ENCODE measurements around the gene TSPAN18.
A peak's percentile ranks its signal among the peaks of the same experiment; 100 is the strongest.

TSPAN18 gene

GRCh38 chr11:44758983-44759382 is 32.2 kb downstream of the TSPAN18 start:
- DNase-seq (ENCODE audit: low read depth in 3 of 3, low spot score in 1 of 3), result no peak

DNA sequence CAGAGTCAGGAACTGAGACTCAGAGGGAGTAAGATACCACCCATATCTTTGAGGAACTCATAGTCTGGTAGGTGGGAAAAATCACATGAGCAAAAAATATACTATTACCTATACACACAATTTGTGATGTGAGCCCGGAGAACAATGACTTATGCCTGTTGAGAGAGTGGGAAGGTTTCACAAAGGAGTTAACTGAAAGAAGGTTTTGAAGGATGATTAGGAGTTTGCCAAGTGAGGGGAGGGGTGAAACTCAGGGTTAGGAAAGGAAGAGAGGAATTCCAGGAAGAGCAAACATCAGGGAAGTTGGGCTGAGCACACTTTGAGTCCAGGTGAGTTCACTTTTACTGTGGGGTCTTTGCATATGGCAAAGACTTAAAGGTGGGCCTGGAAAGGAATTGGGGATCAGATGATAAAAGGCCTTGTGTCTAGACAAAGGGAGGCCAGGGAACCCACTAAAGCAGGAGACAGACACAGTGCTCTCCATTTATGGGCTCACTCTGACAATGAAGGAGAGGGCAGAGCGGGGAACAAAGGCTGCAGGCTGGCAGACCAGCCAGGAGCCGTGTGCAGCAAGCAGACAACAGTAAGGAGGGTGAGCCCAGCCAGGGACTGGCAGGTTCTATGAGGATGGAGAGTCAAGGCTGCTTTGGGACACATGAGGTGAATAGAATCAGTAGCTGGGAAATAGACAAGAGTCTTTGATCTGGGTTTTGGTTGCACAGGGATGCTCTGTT is 33.1 kb downstream of the TSPAN18 start:
- DNase-seq (ENCODE audit: low read depth in 3 of 3, low spot score in 1 of 3), result no peak

- DNase-seq (ENCODE audit: low read depth in 3 of 3, low spot score in 1 of 3), result no peak
Measured at GRCh38 chr11:44760477-44760872, 33.7 kb downstream of the TSPAN18 start.

GRCh38 chr11:44760917-44761550 is 34.3 kb downstream of the TSPAN18 start:
- no peak for DNase-seq (ENCODE audit: low read depth in 3 of 3, low spot score in 1 of 3)

DNA sequence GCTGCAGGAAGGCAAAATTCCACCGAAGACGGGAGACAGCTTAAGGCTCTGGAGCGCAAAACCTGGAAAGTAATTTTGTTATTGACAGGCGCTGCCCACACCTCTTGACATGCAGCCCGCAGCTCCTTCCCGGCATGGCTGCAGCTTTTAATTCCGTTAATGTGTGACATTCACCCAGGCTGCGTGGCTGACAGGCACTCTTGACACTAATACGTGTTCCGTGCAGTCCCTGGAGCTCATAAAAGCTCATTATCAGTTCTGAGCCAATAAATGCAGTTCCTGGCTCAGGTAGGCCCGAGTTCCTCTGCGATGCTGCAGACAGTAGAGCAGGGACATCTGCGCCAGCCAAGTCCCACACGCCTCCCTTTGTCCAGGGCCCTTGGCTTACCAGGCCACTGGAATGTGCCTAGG is 34.8 kb downstream of the TSPAN18 start:
- DNase-seq (ENCODE audit: low read depth in 3 of 3, low spot score in 1 of 3), result no peak

DNA sequence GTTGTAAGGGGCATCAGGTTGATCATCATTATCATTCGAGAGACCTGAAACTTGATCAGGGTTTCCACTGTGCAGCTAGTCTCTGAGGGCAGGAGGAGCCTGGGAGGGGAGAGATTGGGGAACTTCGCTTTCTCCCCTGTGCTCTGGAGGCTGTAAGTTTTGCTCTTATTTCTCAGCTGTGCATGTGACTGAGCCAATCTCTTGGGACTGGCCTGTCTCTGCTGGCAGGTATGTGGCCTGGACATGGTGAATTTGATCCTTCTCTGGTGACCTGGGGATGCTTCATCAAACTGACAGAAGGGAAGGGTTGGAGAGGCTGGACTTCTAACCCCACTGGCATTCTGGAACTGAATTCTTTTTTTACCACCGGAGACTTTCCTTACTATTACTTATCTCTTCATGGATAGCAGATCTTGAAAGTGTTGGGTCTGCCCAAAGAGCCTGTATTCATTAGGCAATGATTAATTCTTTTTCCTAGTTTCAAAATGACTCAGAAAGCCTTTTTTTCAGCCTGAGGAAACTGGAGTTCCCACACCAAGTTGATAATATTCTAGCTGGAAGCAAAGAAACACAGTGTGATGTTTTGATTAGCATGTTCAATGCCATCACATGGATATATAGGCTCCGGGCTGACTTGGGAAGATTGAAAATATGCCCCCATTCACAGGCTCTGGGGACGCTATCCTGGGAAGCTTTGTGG is 36.5 kb downstream of the TSPAN18 start:
- DNase-seq (ENCODE audit: low read depth in 3 of 3, low spot score in 1 of 3), result no peak

DNA sequence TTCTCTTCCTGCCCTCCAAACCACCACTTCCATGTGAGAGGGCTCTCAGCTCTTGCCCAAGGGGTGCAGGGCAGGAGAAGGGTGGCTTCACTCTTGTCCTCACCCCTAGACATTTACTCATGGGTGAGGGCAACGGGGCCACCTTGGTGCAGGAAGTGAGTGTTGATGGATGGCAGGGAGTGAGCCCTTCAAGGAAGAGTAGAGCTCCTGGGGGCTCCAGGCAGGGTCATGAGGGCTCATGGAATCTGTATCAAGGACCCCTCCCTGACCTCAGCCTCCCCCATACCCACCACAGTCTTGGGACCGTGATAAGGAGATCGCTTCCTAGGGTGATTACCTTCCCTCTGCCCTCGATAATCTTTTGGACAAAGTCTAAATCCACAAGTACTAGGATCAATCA is 37.8 kb downstream of the TSPAN18 start:
- DNase-seq (ENCODE audit: low read depth in 3 of 3, low spot score in 1 of 3), result no peak

GRCh38 chr11:44765026-44765595 is 38.3 kb downstream of the TSPAN18 start:
- no peak for DNase-seq (ENCODE audit: low read depth in 3 of 3, low spot score in 1 of 3)

DNA sequence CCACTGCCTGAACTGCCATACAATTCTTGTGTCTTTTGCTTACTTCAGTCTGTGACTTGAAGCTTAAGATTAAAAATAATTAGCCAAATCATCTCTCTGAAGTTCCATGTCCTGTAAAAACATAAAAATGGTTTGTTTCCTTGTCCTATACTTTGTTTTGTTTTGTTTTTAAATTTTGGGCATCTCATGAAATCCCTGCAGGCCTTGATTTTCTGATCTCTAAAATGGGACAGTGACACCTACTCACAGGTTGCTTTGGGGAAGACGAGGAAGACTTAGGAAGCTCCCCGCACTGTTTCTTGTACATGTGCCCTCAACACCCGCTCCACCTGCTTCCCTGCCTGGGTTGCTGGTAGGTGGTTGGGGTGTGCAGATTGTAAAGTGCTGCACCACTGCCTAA is 38.9 kb downstream of the TSPAN18 start:
- DNase-seq (ENCODE audit: low read depth in 3 of 3, low spot score in 1 of 3), result no peak

DNA sequence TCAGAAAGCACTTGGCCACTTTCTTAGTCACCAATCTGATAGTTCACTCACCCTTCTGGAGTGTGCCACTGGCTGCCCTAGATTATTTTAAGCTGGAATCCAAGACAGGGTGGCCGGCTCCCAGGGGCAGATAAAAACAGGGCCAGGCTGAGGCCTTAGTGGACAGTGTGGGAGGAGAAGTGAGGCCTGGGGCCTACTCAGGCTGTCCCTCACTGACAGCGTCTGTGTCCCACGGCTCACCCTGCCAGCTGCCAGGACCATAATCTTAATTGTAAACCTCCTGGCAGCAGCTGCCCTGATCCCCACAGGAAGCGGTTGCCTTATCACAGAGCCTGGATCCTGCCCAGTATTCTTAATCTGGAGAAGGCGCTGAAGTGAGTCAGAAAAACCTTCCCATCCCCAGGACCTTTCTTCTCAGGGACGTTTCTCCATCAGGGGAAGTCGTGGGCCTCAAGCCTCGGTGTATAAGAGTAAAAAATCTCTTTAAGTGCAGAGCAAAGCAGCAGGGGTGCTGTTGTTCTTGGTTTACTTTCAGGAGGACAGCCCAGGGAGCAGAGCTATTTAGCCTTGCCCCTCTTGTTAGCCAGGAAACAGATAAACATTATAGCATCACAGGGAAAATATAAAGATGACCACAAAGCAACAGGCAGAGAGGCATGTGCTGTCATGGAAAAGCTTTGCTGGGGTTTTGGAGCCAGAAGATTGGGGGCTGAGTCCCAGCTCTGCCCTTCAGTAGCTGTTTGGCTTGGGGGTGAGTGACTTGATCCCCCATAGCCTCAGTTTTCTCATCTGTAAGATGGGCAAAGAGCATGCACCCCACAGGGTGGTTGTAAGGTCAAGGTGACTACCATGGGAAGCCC is 39.6 kb downstream of the TSPAN18 start:
- no peak for DNase-seq (ENCODE audit: low read depth in 3 of 3, low spot score in 1 of 3)

GRCh38 chr11:44766972-44767278 is 40.2 kb downstream of the TSPAN18 start:
- DNase-seq (ENCODE audit: low read depth in 3 of 3, low spot score in 1 of 3), result no peak

DNA sequence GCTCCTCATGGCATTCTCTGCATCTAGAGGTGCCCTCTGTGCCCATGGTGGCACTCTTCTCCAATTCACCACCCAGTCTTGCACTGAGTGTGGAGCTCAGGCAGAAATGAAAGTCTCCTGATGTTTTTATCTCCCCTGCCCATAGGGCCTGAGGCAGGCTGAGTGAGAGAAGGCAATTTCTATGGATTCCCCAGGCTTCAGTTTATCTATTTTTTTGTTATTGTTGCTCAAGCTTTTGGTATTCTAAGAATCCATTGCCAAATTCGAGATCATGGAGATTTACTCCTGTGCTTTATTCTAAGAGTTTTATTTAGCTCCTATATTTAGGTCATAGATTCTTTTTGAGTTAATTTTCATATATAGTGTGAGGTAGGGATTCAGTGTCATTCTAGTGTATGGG is 40.7 kb downstream of the TSPAN18 start:
- no peak for DNase-seq (ENCODE audit: low read depth in 3 of 3, low spot score in 1 of 3)

- no peak for DNase-seq (ENCODE audit: low read depth in 3 of 3, low spot score in 1 of 3)
Measured at GRCh38 chr11:44770401-44770800, 43.6 kb downstream of the TSPAN18 start.

- no peak for DNase-seq (ENCODE audit: low read depth in 3 of 3, low spot score in 1 of 3)
Measured at GRCh38 chr11:44771252-44771734, 44.5 kb downstream of the TSPAN18 start.

GRCh38 chr11:44771841-44772240 is 45.1 kb downstream of the TSPAN18 start:
- no peak for DNase-seq (ENCODE audit: low read depth in 3 of 3, low spot score in 1 of 3)

DNA sequence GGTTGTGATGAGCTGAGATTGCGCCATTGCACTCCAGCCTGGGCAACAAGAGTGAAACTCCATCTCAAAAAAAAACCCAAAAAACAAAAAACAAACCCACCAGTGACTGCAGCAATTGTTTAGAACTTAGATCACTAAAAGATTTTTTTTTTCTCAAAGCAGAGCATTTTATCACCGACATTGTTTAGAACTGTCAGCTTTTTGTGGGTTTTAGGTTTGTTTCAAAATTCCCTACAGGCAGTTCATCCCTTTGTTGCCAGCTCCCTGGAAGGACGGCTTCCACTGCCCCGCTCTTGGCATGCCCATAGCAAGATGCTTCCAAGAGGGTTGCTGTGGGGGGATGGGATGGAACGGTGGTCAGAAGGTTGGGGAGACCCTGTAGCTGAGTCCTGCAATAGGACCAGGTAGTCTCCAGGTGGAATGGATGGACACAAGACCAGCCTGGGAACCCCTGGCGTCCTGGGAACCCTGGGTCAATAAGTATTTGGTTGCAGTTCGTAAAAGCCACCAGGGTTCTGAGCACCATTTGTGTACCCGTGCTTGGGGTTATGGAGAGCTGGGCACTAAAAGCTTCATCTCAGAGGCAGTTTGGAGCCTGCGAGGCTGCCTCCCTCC is 46.7 kb downstream of the TSPAN18 start:
- DNase-seq (ENCODE audit: low read depth in 3 of 3, low spot score in 1 of 3), result no peak

DNA sequence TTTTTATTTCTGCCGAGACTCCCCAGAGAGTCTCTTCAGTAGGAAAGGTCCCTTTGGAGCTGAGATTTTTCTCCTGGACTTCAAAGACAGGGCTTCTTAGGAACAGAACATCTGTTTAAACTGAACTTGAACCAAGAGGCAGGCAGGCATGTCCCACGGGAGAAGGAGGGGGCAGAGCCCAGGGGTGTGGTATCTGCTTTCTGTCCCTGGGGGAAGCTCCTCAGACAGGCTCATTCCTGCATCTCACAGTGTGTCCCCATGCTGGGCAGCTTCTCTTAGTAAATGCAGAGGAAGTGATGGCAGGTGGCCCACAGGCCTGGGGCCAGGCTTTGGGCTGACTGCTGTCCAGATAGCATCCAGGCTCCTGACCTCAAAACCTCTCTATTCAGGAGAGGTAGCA is 47.3 kb downstream of the TSPAN18 start:
- DNase-seq (ENCODE audit: low read depth in 3 of 3, low spot score in 1 of 3), result no peak

DNA sequence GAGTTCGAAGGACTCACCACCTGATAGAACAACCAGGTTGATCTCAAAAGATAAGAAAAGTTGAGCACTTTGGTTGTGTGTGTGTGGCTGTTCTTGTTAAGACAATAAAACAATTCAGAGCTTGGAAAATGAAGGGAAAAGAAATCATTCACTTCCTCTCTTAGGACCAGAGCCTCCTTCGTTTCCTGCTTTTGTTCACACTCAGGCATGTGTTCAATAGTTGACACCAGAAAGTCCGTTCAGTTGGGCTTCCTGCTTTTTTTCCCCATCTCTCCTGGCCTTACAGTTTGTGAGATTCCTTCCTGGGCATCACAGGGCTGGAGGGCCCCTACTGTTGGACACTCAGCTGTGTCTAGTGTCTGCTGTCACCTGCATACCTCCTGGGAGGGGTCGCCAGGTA is 48.0 kb downstream of the TSPAN18 start:
- no peak for DNase-seq (ENCODE audit: low read depth in 3 of 3, low spot score in 1 of 3)

DNA sequence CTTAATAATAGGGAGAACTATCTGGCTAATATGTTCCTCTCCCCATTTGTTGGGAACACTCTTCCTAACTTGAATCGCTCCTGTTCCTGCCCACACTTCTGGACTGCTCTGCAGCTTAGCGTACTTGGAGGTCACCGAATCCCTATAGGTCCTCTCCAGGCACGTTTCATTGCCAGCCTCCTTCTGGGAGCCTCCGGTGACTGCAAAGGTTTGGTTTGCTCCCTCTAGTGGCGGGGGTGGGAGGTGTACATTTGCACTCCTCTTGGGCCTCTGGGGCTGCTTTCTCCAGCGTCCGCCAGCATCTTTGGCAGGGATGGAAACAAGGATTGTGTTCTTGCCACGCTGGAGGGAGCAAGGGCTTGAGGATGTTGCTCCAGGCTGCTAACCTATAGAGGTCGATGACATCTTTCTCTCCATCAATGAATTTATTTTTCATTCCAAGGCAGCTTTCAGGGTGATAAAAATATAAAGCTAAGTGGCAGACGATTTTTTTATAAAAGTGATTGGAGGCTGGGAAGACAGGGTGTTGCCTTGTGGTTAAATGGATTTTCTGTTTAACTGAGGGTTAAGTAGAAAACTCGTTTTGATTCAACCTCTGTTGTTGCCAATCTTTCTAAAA is 48.7 kb downstream of the TSPAN18 start:
- DNase-seq (ENCODE audit: low read depth in 3 of 3, low spot score in 1 of 3), result peak; percentile 30 to 46 (median 31)

DNA sequence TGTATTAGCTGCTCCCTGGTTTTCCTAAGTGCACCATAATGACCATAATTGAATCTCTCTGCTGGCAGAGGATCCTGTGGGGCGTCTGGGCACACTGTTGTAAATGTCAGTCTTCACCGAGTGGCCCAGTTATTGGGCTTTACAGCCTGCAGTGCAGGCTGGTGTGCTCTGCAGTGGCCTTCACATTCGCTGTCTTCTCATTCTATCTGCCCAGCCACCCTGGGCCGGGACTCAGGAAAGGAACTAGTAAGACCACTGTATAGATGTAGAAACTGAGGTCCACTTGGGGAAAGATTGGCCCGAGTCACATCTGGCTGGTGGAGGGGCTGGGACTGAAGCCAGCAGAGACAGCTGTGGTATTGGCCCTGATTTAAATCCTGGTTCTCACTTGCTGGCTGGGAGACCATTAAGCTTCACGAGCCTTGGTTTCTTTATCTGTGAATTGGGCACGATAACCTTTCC is 49.3 kb downstream of the TSPAN18 start:
- no peak for DNase-seq (ENCODE audit: low read depth in 3 of 3, low spot score in 1 of 3)

Measured in stimulated activated CD4-positive, alpha-beta T cell treated with anti-CD3 and anti-CD28 coated beads, TNF-alpha, amount 100 ng/mL, for 1 hour (primary cell).